ENCODE results near the gene TRAIP. TPM values are rescaled to one million over a fixed set of nuclear protein-coding genes. Genes with fewer than 3 reads are reported as not detected.
A peak's percentile ranks its signal among the peaks of the same experiment; 100 is the strongest.
"Not testable (repeated sequence)": the region's sequence is repeated elsewhere in the genome, so short reads cannot be mapped to it uniquely, and the experiment has no call there.

TRAIP gene
- total RNA-seq, 1 donor, result 3.0 TPM

DNA sequence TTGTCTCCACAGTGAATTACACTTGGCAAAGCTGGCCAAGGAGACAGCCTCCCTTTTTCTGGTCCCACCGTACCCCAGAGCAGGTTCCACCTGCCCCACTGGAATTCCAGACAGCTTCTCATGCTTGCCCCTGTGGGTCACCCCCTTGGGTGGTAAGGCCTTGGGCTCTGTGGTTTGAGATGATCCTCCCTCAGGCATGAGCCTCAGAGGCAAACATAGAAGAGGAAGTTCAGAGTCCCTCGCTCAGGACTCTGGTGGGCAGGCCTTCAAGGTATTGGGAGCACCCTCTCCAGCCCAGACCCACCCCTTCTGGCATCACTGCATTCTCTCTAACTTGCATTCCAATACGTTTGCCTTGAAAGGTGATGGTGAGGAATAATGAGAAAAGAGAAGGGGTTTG is 25.0 kb downstream of the TRAIP start:
- H3K4me3 ChIP-seq (ENCODE audit: low read depth, low read length), result no peak overlapping the region
- no peak for DNase-seq (ENCODE audit: low read depth)
- TF ChIP-seq, protein P1, sequence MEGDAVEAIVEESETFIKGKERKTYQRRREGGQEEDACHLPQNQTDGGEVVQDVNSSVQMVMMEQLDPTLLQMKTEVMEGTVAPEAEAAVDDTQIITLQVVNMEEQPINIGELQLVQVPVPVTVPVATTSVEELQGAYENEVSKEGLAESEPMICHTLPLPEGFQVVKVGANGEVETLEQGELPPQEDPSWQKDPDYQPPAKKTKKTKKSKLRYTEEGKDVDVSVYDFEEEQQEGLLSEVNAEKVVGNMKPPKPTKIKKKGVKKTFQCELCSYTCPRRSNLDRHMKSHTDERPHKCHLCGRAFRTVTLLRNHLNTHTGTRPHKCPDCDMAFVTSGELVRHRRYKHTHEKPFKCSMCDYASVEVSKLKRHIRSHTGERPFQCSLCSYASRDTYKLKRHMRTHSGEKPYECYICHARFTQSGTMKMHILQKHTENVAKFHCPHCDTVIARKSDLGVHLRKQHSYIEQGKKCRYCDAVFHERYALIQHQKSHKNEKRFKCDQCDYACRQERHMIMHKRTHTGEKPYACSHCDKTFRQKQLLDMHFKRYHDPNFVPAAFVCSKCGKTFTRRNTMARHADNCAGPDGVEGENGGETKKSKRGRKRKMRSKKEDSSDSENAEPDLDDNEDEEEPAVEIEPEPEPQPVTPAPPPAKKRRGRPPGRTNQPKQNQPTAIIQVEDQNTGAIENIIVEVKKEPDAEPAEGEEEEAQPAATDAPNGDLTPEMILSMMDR (IDR thresholded peaks at IDR 0.05; ENCODE audit: insufficient read depth, low read depth, low read length), result no peak

DNA sequence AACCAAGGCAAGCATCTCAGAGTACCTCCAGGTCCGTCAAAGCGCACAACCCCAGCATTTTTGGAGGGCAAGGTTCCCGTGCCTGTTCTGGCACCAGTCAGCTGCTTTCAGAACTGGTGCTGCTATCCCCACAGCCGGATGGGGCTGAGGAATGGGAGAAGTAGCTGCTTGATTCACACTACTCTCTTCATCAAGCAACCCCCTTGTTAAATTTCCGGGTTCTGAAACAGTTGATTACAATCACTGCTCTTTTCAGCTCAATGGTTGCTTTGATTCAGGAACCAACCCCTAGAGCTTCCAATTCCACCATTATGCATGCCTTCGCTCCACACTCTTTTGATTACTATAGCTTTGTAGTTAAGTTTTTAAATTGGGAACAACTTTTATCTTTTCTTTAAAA is 30.3 kb downstream of the TRAIP start:
- no peak for DNase-seq (ENCODE audit: low read depth)
- TF ChIP-seq, protein P1 (IDR thresholded peaks at IDR 0.05; ENCODE audit: insufficient read depth, low read depth, low read length), result no peak
- no peak overlapping the region for H3K4me3 ChIP-seq (ENCODE audit: low read depth, low read length)

DNA sequence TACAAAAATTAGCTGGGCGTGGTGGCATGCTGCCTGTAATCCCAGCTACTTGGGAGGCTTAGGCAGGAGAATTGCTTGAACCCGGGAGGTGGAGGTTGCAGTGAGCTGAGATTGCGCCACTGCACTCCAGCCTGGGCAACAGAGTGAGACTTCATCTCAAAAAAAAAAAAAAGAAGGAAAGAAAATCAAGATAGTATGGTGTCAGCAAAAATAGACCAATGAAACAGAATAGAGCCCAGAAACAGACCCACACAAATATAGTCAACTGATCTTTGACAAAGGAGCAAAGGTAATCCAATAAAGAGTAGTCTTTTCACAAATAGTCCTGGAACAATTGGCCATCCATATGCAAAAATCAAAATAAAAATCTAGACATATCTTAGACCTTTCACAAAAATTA is 33.2 kb downstream of the TRAIP start:
- not testable (repeated sequence) for DNase-seq (ENCODE audit: low read depth); H3K4me3 ChIP-seq (ENCODE audit: low read depth, low read length)

DNA sequence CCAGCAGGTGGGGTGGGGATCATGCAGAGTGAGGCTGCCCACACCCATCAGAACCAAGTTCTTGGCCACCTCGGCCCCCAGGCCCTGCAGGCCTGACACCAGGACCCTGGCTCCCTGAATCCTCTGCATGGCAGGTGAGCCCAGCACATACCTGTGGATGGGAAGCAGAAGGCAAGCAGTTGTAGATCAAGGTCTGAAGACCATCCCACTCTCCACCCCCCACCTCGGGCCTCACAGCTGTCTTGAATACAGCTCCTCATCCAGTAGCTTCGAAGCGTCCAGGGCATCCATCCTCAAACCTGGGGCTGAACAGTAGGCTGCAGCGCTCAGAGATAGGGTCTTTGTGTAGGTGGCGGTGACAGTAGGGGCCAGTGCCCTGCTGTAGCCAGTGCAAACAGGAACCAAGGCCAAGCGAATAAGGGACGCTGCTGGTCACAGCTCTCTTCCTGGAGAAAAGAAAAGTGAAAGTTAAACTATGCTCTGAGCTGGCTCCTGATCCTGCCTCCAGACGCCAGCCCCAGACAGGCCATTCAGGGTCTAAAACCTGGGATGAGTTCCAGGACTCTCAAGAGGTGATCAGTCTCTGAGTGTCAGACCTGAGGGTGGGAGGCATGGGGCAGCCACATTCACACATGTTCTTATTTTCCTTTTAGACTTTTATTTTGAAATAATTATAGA is 42.7 kb downstream of the TRAIP start, which contains the start of gene UBA7:
UBA7 (minus strand) TSS at position 457 of the 678 bp plus-strand sequence; CDS start at position 291, 166 bp downstream.
- peak; percentile 81 for DNase-seq (ENCODE audit: low read depth)
- TF ChIP-seq, protein P1 (IDR thresholded peaks at IDR 0.05; ENCODE audit: insufficient read depth, low read depth, low read length), result no peak
- H3K4me3 ChIP-seq (ENCODE audit: low read depth, low read length), result peak within 1 kb of the TSS; percentile 74

DNA sequence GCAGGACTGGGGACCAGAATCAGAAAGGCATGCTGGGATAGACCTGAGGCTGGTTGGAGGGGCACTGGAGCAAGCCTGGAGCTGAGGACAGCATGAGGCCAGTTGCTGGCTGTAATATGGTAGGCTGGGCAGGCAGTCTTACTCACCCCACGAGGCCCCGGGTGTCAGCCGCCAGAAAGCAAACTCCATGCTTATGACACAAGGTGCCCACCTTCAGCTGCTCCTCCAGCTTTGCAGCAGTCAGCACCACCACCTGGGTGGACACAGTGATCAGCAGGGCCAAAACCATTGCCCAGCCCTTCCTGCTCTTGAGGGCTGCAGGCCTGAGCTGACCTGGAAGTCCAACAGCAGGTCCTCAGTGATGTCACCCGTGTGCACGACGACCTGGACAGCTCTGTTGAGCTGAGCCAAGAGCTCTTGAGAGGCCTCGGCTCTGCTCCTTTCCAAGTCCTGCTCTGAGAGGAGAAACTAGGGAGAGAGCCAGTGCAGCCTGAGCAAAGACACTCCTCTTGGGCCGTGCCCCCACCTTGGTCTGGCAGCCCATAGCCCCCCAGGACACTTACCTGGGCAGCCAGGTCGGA is 43.4 kb downstream of the TRAIP start:
- DNase-seq (ENCODE audit: low read depth), result no peak
- peak overlapping the region; percentile 74 for H3K4me3 ChIP-seq (ENCODE audit: low read depth, low read length)
- TF ChIP-seq, protein P1 (IDR thresholded peaks at IDR 0.05; ENCODE audit: insufficient read depth, low read depth, low read length), result no peak

DNA sequence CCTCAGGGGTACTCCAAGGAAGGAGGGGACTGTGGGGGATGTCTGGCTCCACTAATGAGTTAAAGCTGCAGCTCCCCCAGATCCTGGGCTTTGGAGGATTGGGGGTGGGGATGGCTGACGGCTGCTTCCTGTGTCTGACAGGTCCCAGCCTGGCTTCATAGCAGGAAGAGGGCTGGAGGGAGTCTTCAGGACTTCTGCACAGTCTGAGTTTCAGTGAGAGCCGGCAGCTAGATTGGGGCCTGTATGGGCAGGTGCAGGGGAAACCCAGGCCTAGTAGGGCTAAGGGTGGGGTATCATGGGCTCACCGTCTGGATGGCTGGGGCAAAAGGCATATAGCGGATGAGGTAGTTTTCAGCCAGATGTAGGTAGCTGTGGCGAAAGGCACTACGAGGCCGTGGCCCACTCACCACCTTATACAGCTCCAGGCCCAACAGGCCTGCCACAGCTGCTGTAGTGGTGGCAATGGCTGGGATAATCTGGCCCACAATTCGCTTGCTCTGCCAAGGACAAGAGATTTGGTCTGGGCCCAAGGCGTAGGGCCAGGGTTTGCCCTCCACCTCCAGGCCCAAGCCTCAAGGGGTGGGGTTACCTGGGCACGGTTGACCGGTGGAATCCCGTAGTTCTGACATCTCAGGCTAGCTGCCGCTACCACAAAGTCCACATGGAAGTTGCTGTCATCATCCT is 48.8 kb downstream of the TRAIP start:
- TF ChIP-seq, protein P1 (IDR thresholded peaks at IDR 0.05; ENCODE audit: insufficient read depth, low read depth, low read length), result no peak
- H3K4me3 ChIP-seq (ENCODE audit: low read depth, low read length), result no peak overlapping the region
- no peak for DNase-seq (ENCODE audit: low read depth)

DNA sequence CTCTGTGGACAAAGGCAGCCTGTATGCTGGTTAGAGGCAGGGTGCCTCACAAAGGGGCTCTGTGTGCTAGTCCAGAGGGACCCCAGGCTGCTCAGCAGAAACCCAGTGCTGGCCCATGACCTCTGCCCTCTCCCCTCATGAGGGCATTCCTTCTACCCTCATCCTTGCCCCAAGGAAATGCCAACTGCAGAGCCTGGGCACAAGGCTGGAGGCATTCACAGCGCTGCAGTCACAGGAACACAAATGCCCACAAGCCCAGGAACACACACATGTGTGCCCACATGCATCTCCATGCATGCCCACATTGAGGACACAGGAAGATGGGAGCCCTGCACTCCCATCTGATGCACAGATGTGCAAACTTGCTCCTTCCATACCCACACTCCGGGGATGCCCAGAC is 49.5 kb downstream of the TRAIP start:
- H3K4me3 ChIP-seq (ENCODE audit: low read depth, low read length), result no peak overlapping the region
- no peak for DNase-seq (ENCODE audit: low read depth)
- TF ChIP-seq, protein P1 (IDR thresholded peaks at IDR 0.05; ENCODE audit: insufficient read depth, low read depth, low read length), result no peak
